Sciatic nerve (tissue), 2 donors: ENCODE results near the gene XPNPEP3. TPM values are rescaled to one million over a fixed set of nuclear protein-coding genes. Genes with fewer than 3 reads are reported as not detected.
"Not testable (repeated sequence)": the region's sequence is repeated elsewhere in the genome, so short reads cannot be mapped to it uniquely, and the experiment has no call there.

ENCODE experiments used
- ATAC-seq: fragments of 200-7000 bp; cut with Tn5 transposase; one replicate; pipeline ENCODE4 v1.9.1; 2020; ENCODE audit warnings: mild to moderate bottlenecking, moderate library complexity
- DNase-seq: peaks from one replicate; pipeline ENCODE4 v3.0.0-alpha.2; 2020; ENCODE audit warnings: low spot score
- intact Hi-C: fragments of 100-400 bp; cut with DNase I; formaldehyde crosslinking; loops from one replicate; pipeline ENCODE4 v1.14.2; 2022
- total RNA-seq: library from RNA; stranded (reverse); fragmentation: NEBNext Ultra II Directional; extraction: Animal tissue kit (Norgen Biotek cat#: 25700); gene quantifications from one replicate; pipeline ENCODE4 v1.2.1, GENCODE V29; 2021
- donor health status: DM: no; HTN: no; CAD: no.
- donor health status: DM: no; HTN: no; CAD: no.

XPNPEP3 gene
- total RNA-seq, 1 donor from 2014 or later, result 19.2 TPM

GRCh38 chr22:40855071-40855978, 1.6 kb upstream of the XPNPEP3 start:
- intact Hi-C loops, result no loop called here
- ATAC-seq, result no peak
- no peak for DNase-seq

- DNase-seq (peak; percentile 70), ATAC-seq (peak; percentile 40)
- intact Hi-C loops, result no loop called here
Observed at GRCh38 chr22:40855979-40856512, 902 bp upstream of the XPNPEP3 start.

- DNase-seq (no peak), ATAC-seq (no peak)
- intact Hi-C loops, result no loop called here
Observed at GRCh38 chr22:40857309-40857855, 434 bp downstream of the XPNPEP3 start.

- DNase-seq, result no peak
- intact Hi-C loops, result no loop called here
- ATAC-seq, result no peak
Observed at GRCh38 chr22:40862013-40862412, 5.1 kb downstream of the XPNPEP3 start, which contains the start of gene DNAJB7. DNAJB7 (minus strand) TSS chr22:40862113; CDS start chr22:40861994, 119 bp downstream.

- DNase-seq, result no peak
- no peak for ATAC-seq
- intact Hi-C loops, result no loop called here
Observed at GRCh38 chr22:40862537-40862936, 5.6 kb downstream of the XPNPEP3 start.

GRCh38 chr22:40867109-40867508, 10.2 kb downstream of the XPNPEP3 start:
- intact Hi-C loops, result no loop called here
- ATAC-seq (no peak), DNase-seq (no peak)

GRCh38 chr22:40868379-40868778, 11.4 kb downstream of the XPNPEP3 start:
- ATAC-seq, intact Hi-C loops, DNase-seq: not testable (repeated sequence)

GRCh38 chr22:40874016-40874415, 17.1 kb downstream of the XPNPEP3 start:
- DNase-seq, result no peak
- intact Hi-C loops, result no loop called here
- no peak for ATAC-seq

- intact Hi-C loops, result no loop called here
- no peak for DNase-seq
- no peak for ATAC-seq
Observed at GRCh38 chr22:40875111-40875510, 18.2 kb downstream of the XPNPEP3 start.

- ATAC-seq (no peak), DNase-seq (no peak)
- intact Hi-C loops, result no loop called here
Observed at GRCh38 chr22:40876907-40877306, 20.0 kb downstream of the XPNPEP3 start.

- no peak for DNase-seq
- no peak for ATAC-seq
- intact Hi-C loops, result no loop called here
Observed at GRCh38 chr22:40877488-40877887, 20.5 kb downstream of the XPNPEP3 start.

- DNase-seq (no peak), ATAC-seq (no peak)
- intact Hi-C loops, result no loop called here
Observed at GRCh38 chr22:40878922-40879321, 22.0 kb downstream of the XPNPEP3 start.

- DNase-seq (no peak), ATAC-seq (no peak)
- intact Hi-C loops, result no loop called here
Observed at GRCh38 chr22:40889116-40889515, 32.2 kb downstream of the XPNPEP3 start.

- DNase-seq (no peak), ATAC-seq (no peak)
- intact Hi-C loops, result no loop called here
Observed at GRCh38 chr22:40890881-40891280, 33.9 kb downstream of the XPNPEP3 start.

GRCh38 chr22:40894417-40894816, 37.5 kb downstream of the XPNPEP3 start:
- intact Hi-C loops, result no loop called here
- DNase-seq (no peak), ATAC-seq (no peak)

GRCh38 chr22:40898850-40899357, 42.0 kb downstream of the XPNPEP3 start:
- ATAC-seq (peak; percentile 79), DNase-seq (no peak)
- intact Hi-C loops, result no loop called here

GRCh38 chr22:40904101-40904500, 47.2 kb downstream of the XPNPEP3 start:
- DNase-seq (no peak), ATAC-seq (no peak)
- intact Hi-C loops, result no loop called here

GRCh38 chr22:40908895-40909294, 51.9 kb downstream of the XPNPEP3 start:
- intact Hi-C loops, result no loop called here
- ATAC-seq (no peak), DNase-seq (no peak)

GRCh38 chr22:40911772-40912171, 54.8 kb downstream of the XPNPEP3 start:
- ATAC-seq, result no peak
- intact Hi-C loops, result no loop called here
- DNase-seq, result no peak

- ATAC-seq, intact Hi-C loops: not testable (repeated sequence)
Observed at GRCh38 chr22:40912987-40913386, 56.0 kb downstream of the XPNPEP3 start.

More at GRCh38 chr22:40912987-40913386, 56.0 kb downstream of the XPNPEP3 start:
- not testable (repeated sequence) for DNase-seq
